GM23338 (cell line): ENCODE data around the gene ICAM5. TPM values are rescaled to one million over a fixed set of nuclear protein-coding genes. Genes with fewer than 3 reads are reported as not detected.

ENCODE experiments used
- ATAC-seq: fragments of 200-7000 bp; cut with Tn5 transposase; 3 replicates; pipeline ENCODE4 v1.9.1; 2020
- DNase-seq: peaks from one replicate; pipeline ENCODE4 v3.0.0-alpha.2; 2015; ENCODE audit warnings: low spot score
- H2AFZ ChIP-seq: fragments of 200-600 bp; sonication (generic); 2 replicates; pipeline ENCODE4 v1.8.0; 2016; ENCODE audit warnings: antibody characterized with exemption, mild to moderate bottlenecking, moderate library complexity
- H3F3A ChIP-seq: fragments of 200-600 bp; sonication (generic); replicated peaks from 2 replicates; pipeline ENCODE4 v1.8.0; 2017; ENCODE audit warnings: antibody characterized with exemption, mixed run types, low read depth
- H3K27ac ChIP-seq: fragments of 200-600 bp; sonication (generic); 2 replicates; pipeline ENCODE4 v1.6.1; 2016; ENCODE audit warnings: low read depth
- H3K27me3 ChIP-seq: fragments of 200-600 bp; sonication (generic); 2 replicates; pipeline ENCODE4 v1.8.0; 2016; ENCODE audit warnings: mild to moderate bottlenecking, mixed run types, moderate library complexity; ENCODE audit not compliant: insufficient read depth
- H3K36me3 ChIP-seq: fragments of 200-600 bp; sonication (generic); 2 replicates; pipeline ENCODE4 v1.8.0; 2016; ENCODE audit warnings: mild to moderate bottlenecking; ENCODE audit not compliant: insufficient read depth
- H3K4me1 ChIP-seq: fragments of 200-600 bp; sonication (generic); 2 replicates; pipeline ENCODE4 v1.8.0; 2016; ENCODE audit warnings: mild to moderate bottlenecking, moderate library complexity; ENCODE audit not compliant: insufficient read depth
- H3K4me2 ChIP-seq: fragments of 200-600 bp; sonication (generic); 2 replicates; pipeline ENCODE4 v1.7.1; 2017; ENCODE audit warnings: mixed run types
- H3K4me3 ChIP-seq: fragments of 200-600 bp; sonication (generic); 2 replicates; pipeline ENCODE4 v1.6.1; 2016; ENCODE audit warnings: mixed run types
- H3K79me2 ChIP-seq: fragments of 200-600 bp; sonication (generic); replicated peaks from 2 replicates; pipeline ENCODE4 v1.8.0; 2017; ENCODE audit warnings: mild to moderate bottlenecking; ENCODE audit not compliant: insufficient read depth
- H3K9me2 ChIP-seq: fragments of 200-600 bp; sonication (generic); 2 replicates; pipeline ENCODE4 v1.8.0; 2017; ENCODE audit not compliant: insufficient read depth
- H4K20me1 ChIP-seq: fragments of 200-600 bp; sonication (generic); replicated peaks from 2 replicates; pipeline ENCODE4 v1.8.0; 2017; ENCODE audit warnings: mild to moderate bottlenecking; ENCODE audit not compliant: insufficient read depth
- H3K27ac Mint-ChIP-seq: 2 replicates; pipeline ENCODE4 v1.8.0; 2020; ENCODE audit warnings: inconsistent platforms, mild to moderate bottlenecking, moderate library complexity, mixed read lengths
- H3K27me3 Mint-ChIP-seq: 3 replicates; pipeline ENCODE4 v1.8.0; 2022; ENCODE audit warnings: low read depth, mild to moderate bottlenecking, moderate library complexity, mixed read lengths, inconsistent platforms; ENCODE audit not compliant: insufficient read depth, poor library complexity
- H3K36me3 Mint-ChIP-seq: 3 replicates; pipeline ENCODE4 v1.8.0; 2021; ENCODE audit warnings: low read depth, mild to moderate bottlenecking, inconsistent platforms, moderate library complexity, mixed read lengths
- H3K4me1 Mint-ChIP-seq: 3 replicates; pipeline ENCODE4 v1.8.0; 2020; ENCODE audit warnings: mild to moderate bottlenecking, inconsistent platforms, mixed read lengths
- H3K4me3 Mint-ChIP-seq: 3 replicates; pipeline ENCODE4 v1.8.0; 2021; ENCODE audit warnings: moderate library complexity, mild to moderate bottlenecking, inconsistent platforms, mixed read lengths
- H3K9me3 Mint-ChIP-seq: 3 replicates; pipeline ENCODE4 v1.8.0; 2020; ENCODE audit warnings: moderate library complexity, mild to moderate bottlenecking, inconsistent platforms, mixed read lengths
- CREB1 ChIP-seq: fragments of 250-450 bp; sonication (Bioruptor Pico); IDR thresholded peaks from 2 replicates; pipeline ENCODE4 v1.5.0; 2020; ENCODE audit warnings: low read depth, mild to moderate bottlenecking, moderate library complexity
- EZH2phosphoT487 ChIP-seq: fragments of 200-600 bp; sonication (generic); IDR thresholded peaks from one replicate; pipeline ENCODE4 v1.8.1; 2018; ENCODE audit warnings: antibody characterized with exemption; ENCODE audit not compliant: unreplicated experiment
- JUNB ChIP-seq: IDR thresholded peaks from one replicate; pipeline ENCODE4 v1.6.1; 2016; ENCODE audit warnings: antibody characterized with exemption; ENCODE audit not compliant: unreplicated experiment
- POLR2AphosphoS5 ChIP-seq: IDR thresholded peaks from 2 replicates; pipeline ENCODE4 v1.6.1; 2016; ENCODE audit warnings: antibody characterized with exemption, low read depth
- REST ChIP-seq: IDR thresholded peaks from one replicate; pipeline ENCODE4 v1.6.1; 2018; ENCODE audit warnings: antibody characterized with exemption; ENCODE audit not compliant: unreplicated experiment
- STAT1 ChIP-seq: IDR thresholded peaks from one replicate; pipeline ENCODE4 v1.6.1; 2016; ENCODE audit warnings: antibody characterized with exemption; ENCODE audit not compliant: unreplicated experiment
- ZNF114 ChIP-seq: fragments of 250-450 bp; sonication (Bioruptor Pico); IDR thresholded peaks from 2 replicates; pipeline ENCODE4 v1.5.0; 2020; ENCODE audit warnings: mild to moderate bottlenecking, moderate library complexity
- ZNF462 ChIP-seq: fragments of 250-450 bp; sonication (Bioruptor Pico); IDR thresholded peaks from 2 replicates; pipeline ENCODE4 v1.5.0; 2020; ENCODE audit warnings: mild to moderate bottlenecking, moderate library complexity
- polyA plus RNA-seq: library from polyadenylated mRNA; unstranded; fragments of >200 nt; fragmentation: Nextera tagmentation; extraction: Ambion mirVana; gene quantifications from 2 replicates; pipeline ENCODE4 v1.2.1, GENCODE V29; 2016
- total RNA-seq: library from RNA; depleted of rRNA; stranded (reverse); fragments of >200 nt; shearing (Covaris generic); gene quantifications from 2 replicates; pipeline ENCODE4 v1.2.3, GENCODE V29; 2014

ICAM5 gene
- total and polyA plus RNA-seq, 2 experiments from 2014 or later = 0.47 to 4.6 TPM

GRCh38 chr19:10283301-10284064 is 6.3 kb upstream of the ICAM5 start:
- no peaks in the 10 kb centered on the region for H3F3A ChIP-seq
- DNase-seq = no peak
- no peak overlapping the region for H3K4me2 ChIP-seq
- H3K27me3 Mint-ChIP-seq = peaks cover 25% of the 10 kb centered on the region
- no peak overlapping the region for H2AFZ ChIP-seq
- H3K4me3 ChIP-seq = no peak overlapping the region
- ATAC-seq = no peak
- peaks cover 8% of the 10 kb centered on the region; the same call in 2 of the 3 replicates for H3K36me3 Mint-ChIP-seq
- H3K9me3 Mint-ChIP-seq = peaks cover 3% of the 10 kb centered on the region; the same call in 1 of the 3 replicates
- peaks cover 14% of the 10 kb centered on the region; the same call in 2 of the 3 replicates for H3K4me1 Mint-ChIP-seq
- peaks cover 10% of the 10 kb centered on the region; the same call in 1 of the 2 replicates for H3K4me1 ChIP-seq
- H3K79me2 ChIP-seq = no peaks in the 10 kb centered on the region
- no peak overlapping the region for H3K4me3 Mint-ChIP-seq
- no peaks in the 10 kb centered on the region; the same call in none of the 2 replicates for H4K20me1 ChIP-seq
- H3K27ac ChIP-seq = no peak overlapping the region
- H3K9me2 ChIP-seq = no peaks in the 10 kb centered on the region
- no peak overlapping the region for H3K27ac Mint-ChIP-seq
- TF ChIP-seq CREB1 (CRISPR knock-in tag) (no peak), POLR2AphosphoS5 (no peak), EZH2phosphoT487 (no peak), ZNF462 (CRISPR knock-in tag) (no peak), REST (no peak), STAT1 (no peak), JUNB (no peak), ZNF114 (CRISPR knock-in tag) (no peak)
- H3K36me3 ChIP-seq = no peaks in the 10 kb centered on the region
- H3K27me3 ChIP-seq = peaks cover 26% of the 10 kb centered on the region
